HL-60/S4 treated with phorbol 12-myristate 13-acetate at 8.2 ng/mL for 4 days and 3 days (cell line): ENCODE results near the gene SMG6.

Source experiments
- in situ Hi-C: fragments of 300-500 bp; cut with MboI; formaldehyde crosslinking; loops from 2 replicates; pipeline ENCODE4 v1.15.0; 2022; ENCODE audit warnings: low sequenced_read_pairs

Gene SMG6

DNA sequence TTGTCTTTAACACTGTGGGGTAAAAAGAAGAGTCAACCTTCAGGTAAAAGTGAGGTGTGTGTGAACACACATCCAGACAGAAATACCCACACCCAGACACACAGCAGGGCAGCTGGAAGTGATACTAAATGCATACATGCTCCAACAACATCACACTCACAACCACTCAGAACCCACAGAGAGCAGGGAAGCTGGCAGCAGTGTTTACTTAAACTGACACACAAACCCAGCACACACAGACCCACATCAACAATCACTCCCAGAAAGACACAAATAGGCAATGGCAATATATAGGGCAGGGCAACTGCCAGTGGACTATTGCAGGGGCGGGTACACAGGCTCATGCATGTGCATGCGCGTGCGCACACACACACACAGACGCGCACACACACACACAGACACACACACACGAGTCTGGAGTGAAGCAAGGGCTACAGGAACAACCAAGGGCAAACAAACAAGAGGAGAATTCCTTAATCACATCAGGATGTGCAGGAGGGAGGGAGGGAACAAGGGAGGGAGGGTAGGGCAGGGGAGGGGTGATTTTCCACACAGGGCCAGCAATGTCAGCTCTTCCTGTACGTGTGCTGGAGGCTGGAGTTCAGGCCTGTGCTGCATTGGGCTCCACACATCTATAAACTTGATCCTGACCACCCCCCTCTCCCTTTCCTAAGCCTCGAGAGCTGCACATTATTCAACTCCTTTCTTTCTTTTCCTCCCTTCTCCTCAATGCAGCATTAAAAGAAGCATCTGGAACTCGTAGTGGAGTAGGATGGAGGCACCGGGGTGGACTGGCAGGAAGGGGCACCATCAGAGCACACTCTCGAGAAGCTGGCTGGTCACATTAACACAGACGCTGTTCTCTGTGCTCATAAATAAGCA is 218.6 kb downstream of the SMG6 start:
- in situ Hi-C loops, result no loop called here

DNA sequence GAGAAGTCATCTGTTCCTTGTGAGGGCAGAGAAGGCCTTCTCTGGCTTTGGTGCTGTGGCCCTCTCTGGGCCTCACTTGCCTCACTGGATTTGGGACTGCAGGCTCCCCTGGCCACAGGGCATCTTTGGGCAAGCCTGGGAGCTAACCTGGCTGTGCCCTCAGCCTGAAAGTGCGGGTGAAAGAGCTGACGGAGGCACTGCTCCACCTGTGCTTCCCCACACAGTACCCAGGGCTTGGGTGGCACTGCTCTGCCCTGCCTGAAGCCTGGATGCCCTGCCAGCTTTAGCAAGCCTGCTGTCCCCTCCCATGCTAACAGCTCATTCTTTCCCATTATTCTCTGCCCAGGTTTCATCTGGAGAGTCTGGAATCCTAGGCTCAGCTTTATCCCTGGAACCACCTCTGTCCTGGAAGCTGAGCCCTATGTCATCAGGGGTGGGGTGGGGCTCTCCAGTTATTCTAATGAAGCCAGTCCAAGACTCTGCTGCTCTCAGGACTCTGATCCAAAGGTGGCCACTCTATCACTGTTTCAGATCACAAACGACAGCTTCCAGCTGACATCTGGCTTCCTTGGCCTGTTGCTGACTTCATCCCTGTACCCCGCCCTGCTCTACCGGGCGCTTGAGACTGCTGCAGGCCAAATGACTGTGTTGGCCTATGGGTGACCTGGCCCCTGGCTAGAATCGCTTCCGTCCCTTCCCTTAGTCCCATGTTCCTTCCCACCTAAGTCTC is 219.4 kb downstream of the SMG6 start:
- in situ Hi-C loops, result no loop called here

GRCh38 chr17:2083613-2084035 is 220.0 kb downstream of the SMG6 start:
- in situ Hi-C loops, result no loop called here

DNA sequence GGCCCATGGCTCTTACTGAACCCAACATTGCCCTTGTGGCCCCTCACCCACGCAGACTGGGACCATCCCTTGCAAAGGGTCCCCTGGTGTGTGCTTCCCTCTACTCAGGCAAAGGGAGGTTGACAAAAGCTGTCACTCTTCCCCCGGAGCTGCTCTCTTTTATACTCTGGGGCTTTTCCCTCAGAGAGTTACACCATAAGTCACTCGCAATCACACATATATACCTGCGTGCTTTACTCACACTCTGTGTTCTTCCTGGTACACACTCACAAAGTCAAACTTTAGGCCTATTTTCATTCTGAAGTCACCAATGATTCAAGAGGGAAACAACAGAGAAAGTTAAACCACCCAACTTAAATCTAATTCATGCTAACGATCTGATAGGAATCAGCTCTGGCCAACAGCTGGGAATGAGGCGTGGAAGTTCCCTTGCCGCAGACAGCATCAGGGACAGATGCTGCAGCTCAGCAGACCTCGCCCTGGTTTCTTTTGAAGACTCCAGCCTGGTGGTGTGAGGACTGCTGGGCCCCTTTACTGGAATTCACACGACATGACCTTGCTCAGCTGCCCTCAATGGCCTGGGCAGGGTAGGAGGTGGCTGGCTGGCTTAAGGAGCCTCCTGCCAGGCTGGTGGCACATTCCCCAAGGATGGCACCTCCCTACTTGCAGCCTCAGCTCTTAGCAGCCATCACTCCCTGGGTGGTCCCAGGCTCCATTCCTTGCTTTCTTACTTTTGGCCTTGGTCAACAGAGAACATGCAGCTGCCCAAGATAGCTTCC is 221.4 kb downstream of the SMG6 start:
- in situ Hi-C loops, result no loop called here

- in situ Hi-C loops, result no loop called here
Measured at GRCh38 chr17:2081564-2081963, 222.0 kb downstream of the SMG6 start.

- in situ Hi-C loops, result no loop called here
Measured at GRCh38 chr17:2077040-2077439, 226.5 kb downstream of the SMG6 start.

- in situ Hi-C loops, result no loop called here
Measured at GRCh38 chr17:2076087-2076984, 227.2 kb downstream of the SMG6 start.

DNA sequence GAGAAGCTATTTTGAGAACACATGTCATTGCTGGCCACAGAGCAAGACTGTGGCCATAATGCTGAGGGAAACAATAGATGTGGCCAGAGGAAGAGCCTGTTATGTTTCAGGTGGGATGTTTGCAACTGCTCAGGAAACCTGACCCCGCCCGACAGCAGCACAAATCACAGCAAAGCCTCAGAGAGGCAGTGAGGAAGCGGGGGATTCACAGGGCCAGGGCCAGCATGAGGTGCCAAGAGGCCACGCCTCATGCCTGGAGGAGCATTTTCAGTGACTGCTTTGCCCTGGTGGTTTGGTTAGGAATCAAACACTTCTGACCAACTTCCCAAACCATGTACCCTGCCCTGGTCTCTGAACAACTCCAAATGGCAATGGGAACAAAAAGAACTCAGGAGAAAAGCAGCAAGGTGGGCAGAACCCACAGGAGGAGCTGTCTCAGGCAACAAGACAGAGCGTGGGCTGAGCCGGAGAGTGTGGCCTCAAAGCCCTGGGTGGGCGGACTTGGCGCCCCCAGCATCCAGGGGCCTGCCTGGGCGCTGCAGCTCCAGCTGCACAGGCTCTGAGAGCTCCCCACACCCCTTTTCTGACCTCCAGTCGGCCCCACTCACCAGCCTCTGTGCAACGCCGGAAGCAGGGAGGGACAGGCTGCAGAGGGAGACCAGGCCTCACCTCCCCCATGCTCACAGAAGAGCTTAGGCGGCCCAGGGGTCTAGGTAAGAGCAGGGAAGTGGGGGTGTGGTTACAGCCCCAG is 228.1 kb downstream of the SMG6 start:
- in situ Hi-C loops, result no loop called here

DNA sequence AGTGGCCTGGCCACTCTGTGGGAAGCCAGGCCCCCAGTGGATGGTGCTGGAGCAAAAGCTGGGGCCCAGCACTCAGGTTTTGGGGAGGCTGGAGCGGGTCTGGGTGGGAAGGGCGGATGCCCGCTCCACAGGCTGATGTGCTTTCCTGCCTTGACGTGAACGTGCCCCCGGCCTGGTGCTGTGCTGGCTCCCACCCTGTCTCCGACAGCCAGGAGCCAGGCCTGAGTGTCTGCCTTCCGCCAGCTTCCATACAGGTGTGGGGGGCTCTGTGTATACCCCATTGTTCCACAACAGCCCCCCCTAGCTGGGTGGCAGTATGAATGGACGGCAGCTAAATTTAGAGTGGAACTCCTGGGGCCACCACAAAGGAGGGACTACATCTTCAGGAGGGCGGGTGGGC is 228.7 kb downstream of the SMG6 start:
- in situ Hi-C loops, result loop anchor here (25.0 kb wide), 1 partner anchor 162 kb away; no protein-coding TSS in a partner anchor

DNA sequence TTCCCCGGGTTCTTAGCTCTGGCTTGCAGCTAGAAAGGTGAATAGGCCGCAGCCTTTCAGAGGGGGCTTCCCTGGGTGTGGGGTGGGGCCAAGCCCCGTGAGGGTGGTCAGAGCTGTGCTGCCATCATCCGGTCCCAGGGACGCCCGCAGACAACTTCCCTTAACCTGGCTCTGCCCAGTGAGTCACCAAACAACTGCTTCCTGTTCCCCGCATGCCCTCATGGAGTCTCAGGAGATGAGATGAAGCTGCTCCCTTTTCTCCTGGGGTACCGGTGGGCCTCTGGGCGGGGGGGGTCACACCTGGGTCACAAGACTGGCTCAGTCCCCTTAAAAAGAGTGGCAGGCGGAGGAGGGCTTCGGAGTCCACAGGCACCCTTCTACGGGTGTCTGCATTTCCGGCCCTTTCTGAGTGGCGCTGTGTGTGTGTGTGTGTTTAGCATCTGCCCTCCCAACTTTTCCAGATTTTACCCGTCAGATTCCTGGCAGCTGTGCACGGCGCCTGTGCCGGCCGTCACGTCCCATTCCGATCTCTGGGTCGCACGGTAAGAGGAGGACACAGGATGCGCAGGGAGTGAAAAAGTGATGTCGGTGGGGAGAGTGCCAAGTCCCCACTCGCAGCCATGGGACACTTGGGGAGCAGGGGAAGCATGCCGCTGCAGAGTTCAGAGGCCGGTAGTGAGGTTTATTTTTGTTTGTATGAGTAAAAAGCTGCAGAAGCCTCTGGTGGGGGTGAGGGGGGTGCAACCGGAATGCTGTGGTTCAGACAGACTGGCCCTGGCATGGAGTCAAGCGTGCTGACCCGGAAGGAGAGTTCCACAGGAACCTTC is 231.9 kb downstream of the SMG6 start:
- in situ Hi-C loops, result loop anchor here (25.0 kb wide), 1 partner anchor 166 kb away; no protein-coding TSS in a partner anchor

DNA sequence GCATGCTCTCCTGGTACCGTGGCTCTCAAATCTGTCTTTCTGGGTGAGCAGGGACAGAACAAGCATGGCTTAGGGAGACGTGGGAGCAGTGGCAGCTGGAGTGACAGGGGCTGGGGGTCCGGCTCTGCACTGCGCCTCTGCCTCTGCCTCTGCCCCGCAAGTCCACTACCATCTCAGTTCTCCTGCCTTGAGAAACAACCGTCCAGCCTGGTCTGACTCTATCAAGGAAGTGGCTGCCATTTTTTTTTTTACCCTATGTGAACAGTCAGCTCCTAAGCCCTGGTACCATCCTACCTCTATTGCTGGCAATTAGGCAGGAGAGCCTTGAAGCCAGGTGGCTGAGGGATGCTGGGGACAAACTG is 232.6 kb downstream of the SMG6 start:
- in situ Hi-C loops, result loop anchor here (25.0 kb wide), 1 partner anchor 166 kb away; no protein-coding TSS in a partner anchor

DNA sequence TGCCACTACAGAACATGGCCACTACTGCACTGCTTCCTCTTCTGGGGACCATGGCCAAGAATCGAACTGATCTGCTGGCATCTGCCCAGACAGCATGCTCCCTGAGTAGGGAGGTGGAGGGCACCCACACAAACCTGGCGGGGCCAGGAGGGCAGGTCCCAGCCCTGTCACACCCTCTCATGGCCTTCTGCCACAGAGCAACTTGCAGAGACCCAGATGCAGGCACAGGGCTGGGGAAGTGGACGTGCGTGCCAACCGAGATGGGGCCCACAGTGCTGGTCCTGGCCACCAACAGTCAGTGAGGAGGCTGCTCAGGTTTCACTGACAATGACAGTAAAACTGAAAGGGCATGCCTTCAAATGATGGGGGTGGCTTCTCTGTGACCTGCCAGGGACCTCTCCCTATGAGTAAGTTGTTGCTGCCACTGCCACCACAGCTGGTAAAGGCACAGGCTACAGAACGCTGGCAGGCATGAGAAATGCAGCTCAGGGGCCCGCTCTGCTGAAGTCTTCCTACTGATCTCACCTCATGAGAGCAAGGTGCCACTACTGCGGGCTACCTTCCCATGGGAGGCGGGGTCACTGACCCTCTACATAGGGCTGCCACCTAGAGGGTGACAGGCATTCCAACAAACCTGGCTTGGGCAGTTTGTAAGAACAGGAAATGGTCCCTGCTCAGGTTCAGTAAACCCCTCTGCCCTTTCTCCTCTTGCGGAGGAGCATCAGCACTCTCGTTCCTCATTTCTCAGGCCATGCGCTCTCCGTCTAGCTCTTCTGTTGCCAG is 233.2 kb downstream of the SMG6 start:
- in situ Hi-C loops, result loop anchor here (25.0 kb wide), 1 partner anchor 167 kb away; no protein-coding TSS in a partner anchor

DNA sequence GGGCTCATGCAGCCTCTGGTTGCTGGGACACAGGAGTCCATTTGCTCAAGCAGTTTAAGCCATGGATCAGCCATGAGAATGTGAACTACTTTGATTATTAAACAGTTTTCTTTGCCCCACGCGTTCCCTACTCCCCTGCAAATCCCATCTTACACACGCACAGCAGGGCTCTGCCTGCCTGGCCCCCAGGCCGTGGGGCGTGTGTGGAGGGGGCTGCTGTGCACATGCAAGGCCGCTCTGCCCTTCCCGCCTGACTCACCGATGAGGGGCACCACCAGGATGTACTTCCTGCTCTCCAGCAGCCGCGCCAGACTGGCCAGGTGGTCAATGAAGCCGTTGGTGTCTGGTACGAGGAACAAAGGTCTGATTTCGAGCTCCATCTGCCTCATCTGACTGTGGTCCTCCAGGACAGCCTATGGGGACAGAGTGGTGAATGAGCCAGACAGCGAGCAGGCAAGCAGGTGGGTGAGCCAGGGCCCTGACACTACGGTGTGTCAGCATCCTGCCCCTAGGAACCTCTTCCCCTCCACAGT is 235.0 kb downstream of the SMG6 start:
- in situ Hi-C loops, result loop anchor here (25.0 kb wide), 1 partner anchor 169 kb away; no protein-coding TSS in a partner anchor

- in situ Hi-C loops, result loop anchor here (25.0 kb wide), 1 partner anchor 169 kb away; no protein-coding TSS in a partner anchor
Measured at GRCh38 chr17:2068031-2068518, 235.5 kb downstream of the SMG6 start.

DNA sequence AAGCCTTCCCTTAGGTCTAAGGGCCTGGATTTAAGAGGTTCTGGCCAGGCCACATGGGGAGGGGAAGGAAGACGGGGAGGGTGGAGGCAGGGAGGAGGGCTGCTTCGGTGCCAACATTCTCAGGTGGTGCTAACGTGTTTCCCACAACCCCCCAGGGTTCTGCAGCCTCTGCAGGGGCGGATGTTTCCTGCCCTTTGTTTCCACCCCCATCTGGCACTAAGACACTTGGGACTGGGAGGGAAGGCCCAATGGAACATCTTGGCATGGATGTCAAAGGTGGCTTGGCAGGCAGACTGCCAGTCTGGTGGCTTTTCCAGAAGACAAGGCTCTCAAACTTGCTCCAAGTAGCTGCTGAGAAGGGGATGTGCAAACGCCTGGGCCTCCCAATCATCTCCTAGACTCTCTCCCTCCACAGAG is 236.0 kb downstream of the SMG6 start:
- in situ Hi-C loops, result loop anchor here (25.0 kb wide), 1 partner anchor 170 kb away; no protein-coding TSS in a partner anchor

- in situ Hi-C loops, result loop anchor here (25.0 kb wide), 1 partner anchor 170 kb away; no protein-coding TSS in a partner anchor
Measured at GRCh38 chr17:2067048-2067561, 236.5 kb downstream of the SMG6 start.

- in situ Hi-C loops, result loop anchor here (25.0 kb wide), 1 partner anchor 171 kb away; no protein-coding TSS in a partner anchor
Measured at GRCh38 chr17:2065949-2066400, 237.6 kb downstream of the SMG6 start.
